GM20000 (cell line): ENCODE results near the gene SVIL.

Experiments
- DNase-seq: peaks from one replicate; pipeline ENCODE4 v3.0.0; 2012; ENCODE audit warnings: low spot score
- CTCF ChIP-seq: IDR thresholded peaks from 2 replicates; pipeline ENCODE4 v1.5.1; 2012; ENCODE audit warnings: mild to moderate bottlenecking, control low read depth; ENCODE audit errors: extremely low read depth, missing control alignments

SVIL gene

GRCh38 chr10:29649561-29650551 lies 15.1 kb upstream of the SVIL start:
- no peak for TF ChIP-seq CTCF
- DNase-seq = no peak

GRCh38 chr10:29648983-29649268 lies 14.2 kb upstream of the SVIL start:
- no peak for TF ChIP-seq CTCF

GRCh38 chr10:29648114-29648982 lies 13.6 kb upstream of the SVIL start:
- TF ChIP-seq CTCF = no peak
- DNase-seq = no peak

More at GRCh38 chr10:29648983-29649268, 14.2 kb upstream of the SVIL start:
- no peak for DNase-seq

GRCh38 chr10:29647478-29647877 lies 12.7 kb upstream of the SVIL start:
- no peak for DNase-seq
- no peak for TF ChIP-seq CTCF

GRCh38 chr10:29646960-29647461 lies 12.2 kb upstream of the SVIL start:
- no peak for DNase-seq

GRCh38 chr10:29646238-29646902 lies 11.6 kb upstream of the SVIL start:
- no peak for TF ChIP-seq CTCF
- DNase-seq = no peak

More at GRCh38 chr10:29646960-29647461, 12.2 kb upstream of the SVIL start:
- no peak for TF ChIP-seq CTCF
